Measurements from ENCODE around the gene AMFR.
A peak's percentile ranks its signal among the peaks of the same experiment; 100 is the strongest.

The AMFR gene

DNA sequence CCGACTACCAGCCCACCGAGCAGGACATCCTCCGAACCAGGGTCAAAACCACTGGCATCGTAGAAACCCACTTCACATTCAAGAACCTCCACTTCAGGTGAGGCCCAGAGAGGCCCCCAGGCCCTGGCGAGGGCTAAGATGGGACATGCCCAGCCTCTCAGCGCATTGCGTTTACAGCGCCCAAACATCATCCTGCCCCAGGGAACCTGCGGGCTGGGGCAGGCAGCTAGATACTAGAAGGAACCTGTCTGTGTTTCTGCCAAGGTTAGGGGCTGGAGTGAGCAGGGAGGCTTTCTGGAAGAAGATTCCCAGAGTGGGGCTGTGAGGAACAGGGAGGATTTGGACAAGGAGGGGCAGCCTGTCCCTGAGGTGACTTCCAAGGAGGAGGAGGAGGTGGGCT, 90.6 kb downstream of the AMFR start:
- DNase-seq, result no peak

GRCh38 chr16:56332464-56333079, 92.8 kb downstream of the AMFR start:
- peak in 40 of 51 donors; percentile 17 to 81 (median 50) for DNase-seq

DNA sequence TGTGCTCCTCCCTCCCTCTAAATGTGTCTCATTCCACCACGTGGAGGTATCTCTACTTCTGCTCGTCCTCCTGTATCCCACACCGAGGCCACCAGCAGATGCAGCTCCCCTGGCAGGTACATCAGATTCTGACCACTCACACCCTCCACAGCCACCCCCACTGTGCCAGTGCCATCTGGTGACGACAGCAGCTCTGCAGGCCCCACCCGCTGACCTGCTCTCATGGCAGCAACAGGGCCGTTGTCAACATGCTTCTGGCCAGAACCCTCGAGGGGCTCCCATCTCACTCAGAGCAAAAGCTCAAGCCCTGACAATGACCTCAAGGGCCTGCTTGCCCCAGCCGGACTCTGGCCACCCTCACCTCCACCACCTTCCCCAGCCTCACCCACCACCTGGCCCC, 93.4 kb downstream of the AMFR start:
- DNase-seq, result peak in 2 of 51 donors; percentile 20 to 25

DNA sequence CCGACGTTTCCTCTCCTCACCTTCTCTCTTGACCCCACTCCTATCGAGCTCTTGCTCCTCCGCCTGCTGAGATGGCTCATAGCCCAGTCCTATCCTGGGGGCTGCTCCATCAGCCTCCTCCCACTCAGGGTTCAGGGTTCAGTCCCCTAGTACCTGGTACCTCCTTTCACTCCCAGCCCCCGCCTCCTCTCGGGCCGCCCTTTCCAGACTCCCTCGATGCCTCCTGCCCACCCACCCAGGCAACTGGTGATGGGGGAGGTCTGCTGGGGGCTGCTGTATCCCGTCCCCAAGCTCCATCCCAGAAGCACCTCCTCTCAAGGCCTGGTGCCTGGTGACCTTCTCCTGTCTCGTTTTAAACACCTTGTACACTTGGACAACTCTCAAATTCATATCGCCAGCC, 93.9 kb downstream of the AMFR start:
- no peak for DNase-seq

DNA sequence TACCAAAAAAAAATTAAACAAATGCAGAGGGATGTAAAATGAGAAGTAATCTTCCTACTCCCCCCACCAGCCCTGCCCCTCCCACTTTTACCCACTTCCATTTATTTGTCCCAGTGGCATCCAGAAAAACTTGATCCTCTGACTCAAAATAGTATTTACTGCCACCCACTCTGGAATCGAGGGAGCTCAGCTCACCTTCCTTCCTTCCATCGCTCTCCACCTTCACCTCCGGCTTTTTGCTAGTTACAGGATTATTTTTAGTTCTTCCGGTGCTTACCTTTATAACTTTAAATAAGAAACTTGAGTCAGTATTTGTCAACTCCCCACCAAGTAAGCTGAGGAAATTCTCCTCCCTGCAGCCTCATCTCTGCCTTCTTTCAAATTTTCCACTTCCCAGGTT, 94.9 kb downstream of the AMFR start:
- DNase-seq, result peak in 1 of 51 donors; percentile 35

- DNase-seq, result no peak
Observed at GRCh38 chr16:56329887-56330286, 95.5 kb downstream of the AMFR start.

- DNase-seq, result no peak
Observed at GRCh38 chr16:56328276-56329022, 96.9 kb downstream of the AMFR start.

- DNase-seq, result no peak
Observed at GRCh38 chr16:56327929-56328258, 97.5 kb downstream of the AMFR start.

DNA sequence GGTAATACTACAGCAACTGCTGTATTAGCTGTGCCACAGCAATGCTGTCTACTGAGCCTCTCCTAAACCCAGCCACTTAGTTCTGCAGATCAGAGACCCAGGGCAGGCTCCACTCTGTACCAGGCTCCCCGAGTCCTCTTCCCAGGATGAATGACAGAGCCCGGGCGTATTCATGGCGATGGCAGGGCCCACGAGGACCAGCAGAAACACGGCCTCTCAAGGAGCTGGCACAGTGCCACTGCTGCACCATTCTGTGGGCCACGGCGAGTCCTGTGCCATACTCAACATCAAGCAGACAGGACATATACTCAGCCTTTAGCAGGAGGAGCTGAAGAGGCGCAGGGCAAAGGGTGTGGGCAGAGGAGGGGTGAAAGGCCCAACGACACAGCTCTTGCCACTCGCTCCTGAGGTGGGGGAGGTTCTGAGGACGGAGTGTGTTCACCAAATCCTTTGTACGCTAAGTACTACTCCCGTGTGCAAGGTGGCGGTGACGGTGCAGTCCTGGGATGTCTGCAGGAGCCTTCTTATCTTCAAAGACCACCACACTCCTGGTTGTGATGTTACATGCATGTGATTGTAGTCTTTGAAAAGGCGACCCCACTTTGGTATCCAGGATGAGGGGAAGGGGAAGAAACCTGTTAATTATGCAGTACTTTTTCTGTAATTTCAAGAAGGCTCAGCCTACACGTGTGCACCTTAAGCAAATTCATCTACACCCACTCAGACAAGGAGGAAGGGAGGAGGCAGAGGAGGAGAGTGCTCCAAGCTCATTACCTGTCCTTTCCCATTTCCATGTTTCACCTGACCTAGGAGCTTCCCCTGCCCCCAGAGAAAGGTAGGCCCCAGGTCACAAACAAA, 98.0 kb downstream of the AMFR start:
- DNase-seq, result peak in 7 of 51 donors; percentile 20 to 55 (median 29)

DNA sequence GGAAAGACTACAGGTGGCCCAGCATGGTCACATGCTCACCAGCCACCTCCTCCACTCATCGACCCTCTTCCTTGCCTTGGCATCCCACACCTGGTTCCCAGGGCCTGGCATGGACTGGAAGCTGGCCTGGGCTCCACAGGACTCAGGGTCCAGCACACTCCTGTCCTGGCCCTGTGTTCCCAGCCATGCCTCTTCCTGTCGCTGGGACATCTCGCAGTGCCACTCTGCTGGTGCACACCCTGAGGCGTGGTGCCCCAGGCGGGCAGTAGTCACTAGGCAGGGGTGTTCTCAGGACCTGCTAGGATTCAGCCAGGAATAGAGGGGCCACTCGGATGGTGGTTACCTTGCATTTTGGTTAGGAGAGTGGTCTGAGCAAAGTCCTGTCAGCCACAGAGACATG, 99.4 kb downstream of the AMFR start:
- no peak for DNase-seq

DNA sequence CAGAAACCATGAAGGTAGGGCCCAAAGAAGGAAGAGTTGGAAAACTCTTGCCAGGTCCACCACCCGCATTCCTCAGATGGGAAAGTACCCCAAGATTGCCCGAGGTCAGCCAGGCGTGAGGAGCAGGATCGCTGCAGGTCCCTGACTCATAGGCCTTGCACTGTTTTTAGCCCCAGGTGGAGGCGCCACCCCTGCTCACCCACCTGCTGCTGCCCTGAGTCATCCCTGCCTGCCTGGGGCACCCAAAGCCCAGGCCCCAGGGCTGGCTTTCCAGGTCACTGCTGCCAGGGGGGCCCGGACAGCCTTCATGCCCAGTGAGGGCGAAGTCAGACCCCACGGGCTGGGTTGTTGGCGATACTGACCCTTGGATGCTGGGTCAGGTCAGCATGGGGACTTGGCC, 100.9 kb downstream of the AMFR start:
- DNase-seq, result no peak

- DNase-seq, result no peak
Observed at GRCh38 chr16:56321571-56321970, 103.8 kb downstream of the AMFR start.

- no peak for DNase-seq
Observed at GRCh38 chr16:56320811-56321558, 104.4 kb downstream of the AMFR start.

DNA sequence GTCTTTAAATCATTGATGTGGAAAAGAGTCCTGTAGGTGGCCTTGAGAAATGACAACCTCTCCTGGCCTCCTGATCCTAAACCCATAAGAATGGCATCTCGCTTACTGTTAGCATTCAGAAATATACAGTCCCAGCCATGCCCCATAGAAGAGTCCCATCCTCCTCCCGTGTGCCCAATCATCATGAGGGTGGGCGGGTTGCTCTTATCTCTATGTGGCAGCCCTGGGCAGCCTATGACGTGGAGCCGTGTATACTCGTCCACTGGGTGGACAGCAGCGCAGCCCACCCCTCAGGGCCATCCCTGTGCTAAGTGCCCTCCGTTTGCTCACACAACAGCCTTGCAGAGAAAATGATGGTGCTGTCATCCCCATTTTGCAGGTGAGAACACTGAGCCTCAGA, 105.3 kb downstream of the AMFR start:
- DNase-seq, result no peak

DNA sequence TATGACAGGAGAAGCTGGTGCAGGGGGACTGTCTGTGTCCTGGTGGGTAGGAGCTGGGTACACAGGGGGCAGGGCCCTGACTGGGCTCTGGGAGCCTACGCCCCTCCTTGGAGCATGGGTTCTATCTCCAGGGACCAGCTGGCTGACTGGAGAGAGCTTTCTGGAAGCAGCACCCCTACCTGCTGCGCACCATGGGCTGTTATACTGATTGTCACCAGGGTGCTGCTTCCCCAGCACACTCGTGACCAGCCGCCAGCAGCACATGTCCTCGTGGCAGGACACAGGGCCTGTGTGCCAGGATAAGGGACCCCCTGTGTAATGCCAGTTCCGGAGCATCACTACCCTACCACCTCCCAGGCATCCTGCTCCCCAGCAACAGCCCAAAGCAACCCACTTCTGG, 106.0 kb downstream of the AMFR start:
- peak in 15 of 51 donors; percentile 28 to 68 (median 51) for DNase-seq

- DNase-seq, result no peak
Observed at GRCh38 chr16:56318827-56319140, 106.6 kb downstream of the AMFR start.

- peak; percentile 20 to 93 (median 78) for DNase-seq
Observed at GRCh38 chr16:56317998-56318826, 107.1 kb downstream of the AMFR start.

GRCh38 chr16:56316545-56316944, 108.8 kb downstream of the AMFR start:
- DNase-seq, result no peak

GRCh38 chr16:56315955-56316354, 109.4 kb downstream of the AMFR start:
- no peak for DNase-seq

GRCh38 chr16:56314244-56314850, 111.0 kb downstream of the AMFR start:
- DNase-seq, result no peak

- no peak for DNase-seq
Observed at GRCh38 chr16:56312556-56312955, 112.8 kb downstream of the AMFR start.
